C4-2B (cell line): ENCODE measurements around the gene LBP.
"Not testable (repeated sequence)": the region's sequence is repeated elsewhere in the genome, so short reads cannot be mapped to it uniquely, and the experiment has no call there.

Experiments
- H3K27ac ChIP-seq: fragments of 450-650 bp; 2 replicates; pipeline ENCODE4 v1.5.1; 2017
- CTCF ChIP-seq: fragments of 450-650 bp; conservative IDR thresholded peaks from 2 replicates; pipeline ENCODE4 v1.5.1; 2017; ENCODE audit warnings: mild to moderate bottlenecking
- ZFX ChIP-seq: fragments of 450-650 bp; IDR thresholded peaks from 2 replicates; pipeline ENCODE4 v1.6.1; 2017

LBP gene

GRCh38 chr20:38402089-38402488, 55.8 kb downstream of the LBP start:
- no peak for TF ChIP-seq ZFX
- TF ChIP-seq CTCF: no peak
- no peak overlapping the region for H3K27ac ChIP-seq

- H3K27ac ChIP-seq: no peak overlapping the region
- TF ChIP-seq ZFX: no peak
- no peak for TF ChIP-seq CTCF
These were observed 56.5 kb downstream of the LBP start for GRCh38 chr20:38402816-38403215.

- H3K27ac ChIP-seq: no peak overlapping the region
- TF ChIP-seq CTCF: no peak
- TF ChIP-seq ZFX: no peak
These were observed 57.7 kb downstream of the LBP start for GRCh38 chr20:38404016-38404415.

GRCh38 chr20:38405132-38405531, 58.9 kb downstream of the LBP start:
- TF ChIP-seq CTCF (no peak), ZFX (no peak)
- H3K27ac ChIP-seq: no peak overlapping the region

- TF ChIP-seq CTCF: no peak
- no peak for TF ChIP-seq ZFX
- H3K27ac ChIP-seq: no peak overlapping the region
These were observed 60.2 kb downstream of the LBP start for GRCh38 chr20:38406476-38406875.

- TF ChIP-seq ZFX (no peak), CTCF (no peak)
These were observed 61.0 kb downstream of the LBP start for GRCh38 chr20:38407321-38407720.

GRCh38 chr20:38407822-38408221, 61.5 kb downstream of the LBP start:
- not testable (repeated sequence) for H3K27ac ChIP-seq

More at GRCh38 chr20:38407321-38407720, 61.0 kb downstream of the LBP start:
- H3K27ac ChIP-seq: no peak overlapping the region

- no peak overlapping the region for H3K27ac ChIP-seq
- TF ChIP-seq ZFX: no peak
- TF ChIP-seq CTCF: no peak
These were observed 66.7 kb downstream of the LBP start for GRCh38 chr20:38412877-38413577.
